DOHH2 (cell line): Measurements from ENCODE around the gene GFM1.

Experiments used
- H3F3A ChIP-seq: fragments of 200-600 bp; sonication (generic), shearing (Covaris generic); 2 replicates; pipeline ENCODE4 v1.6.0; 2016; ENCODE audit warnings: antibody characterized with exemption, mild to moderate bottlenecking; ENCODE audit not compliant: control insufficient read depth, insufficient read depth
- H3K27ac ChIP-seq: fragments of 200-600 bp; sonication (generic); 2 replicates; pipeline ENCODE4 v1.5.1; 2014; ENCODE audit warnings: low read depth, mild to moderate bottlenecking, low read length, moderate library complexity
- H3K27me3 ChIP-seq: fragments of 200-600 bp; sonication (generic); 2 replicates; pipeline ENCODE4 v1.6.1; 2014; ENCODE audit warnings: mild to moderate bottlenecking, low read length, mixed read lengths; ENCODE audit not compliant: control insufficient read depth
- H3K36me3 ChIP-seq: fragments of 200-600 bp; sonication (generic); 2 replicates; pipeline ENCODE4 v1.6.1; 2014; ENCODE audit warnings: mild to moderate bottlenecking, low read length, moderate library complexity, mixed read lengths; ENCODE audit not compliant: control insufficient read depth
- H3K4me1 ChIP-seq: fragments of 200-600 bp; sonication (generic); 2 replicates; pipeline ENCODE4 v1.6.1; 2014; ENCODE audit warnings: mild to moderate bottlenecking, low read length, mixed read lengths; ENCODE audit not compliant: control insufficient read depth
- H3K4me2 ChIP-seq: fragments of 200-600 bp; sonication (generic); 2 replicates; pipeline ENCODE4 v1.6.0; 2014; ENCODE audit warnings: mild to moderate bottlenecking, low read length, moderate library complexity
- H3K4me3 ChIP-seq: fragments of 200-600 bp; sonication (generic); 2 replicates; pipeline ENCODE4 v1.5.1; 2014; ENCODE audit warnings: mild to moderate bottlenecking, low read length, mixed read lengths
- H3K79me2 ChIP-seq: fragments of 200-600 bp; sonication (generic); 2 replicates; pipeline ENCODE4 v1.6.1; 2014; ENCODE audit warnings: mild to moderate bottlenecking, low read length, mixed read lengths; ENCODE audit not compliant: control insufficient read depth
- H3K9me2 ChIP-seq: fragments of 200-600 bp; sonication (generic); replicated peaks from 2 replicates; pipeline ENCODE4 v1.6.1; 2014; ENCODE audit warnings: mild to moderate bottlenecking, low read length, mixed read lengths; ENCODE audit not compliant: control insufficient read depth
- H3K9me3 ChIP-seq: fragments of 200-600 bp; sonication (generic); 2 replicates; pipeline ENCODE4 v1.6.1; 2014; ENCODE audit warnings: antibody characterized with exemption, low read length, mixed read lengths; ENCODE audit not compliant: control insufficient read depth, insufficient read depth
- H4K20me1 ChIP-seq: fragments of 200-600 bp; sonication (generic); 2 replicates; pipeline ENCODE4 v1.6.0; 2014; ENCODE audit warnings: low read depth, mild to moderate bottlenecking, antibody characterized with exemption, low read length, moderate library complexity; ENCODE audit not compliant: control insufficient read depth, insufficient read depth
- CTCF ChIP-seq: fragments of 200-600 bp; sonication (generic); IDR thresholded peaks from one replicate; pipeline ENCODE4 v1.5.1; 2014; ENCODE audit warnings: antibody characterized with exemption, mild to moderate bottlenecking, low read depth, low read length; ENCODE audit not compliant: poor library complexity, severe bottlenecking
- EZH2phosphoT487 ChIP-seq: fragments of 200-600 bp; sonication (generic); IDR thresholded peaks from 2 replicates; pipeline ENCODE4 v1.6.1; 2017; ENCODE audit warnings: borderline replicate concordance, mild to moderate bottlenecking, antibody characterized with exemption, low read length, moderate library complexity, mixed read lengths

Gene GFM1

GRCh38 chr3:158644345-158644908 lies at the start of gene GFM1:
Gene GFM1, plus strand, starts transcription at chr3:158644527. Its CDS starts 108 bp downstream, at chr3:158644635.
- no peaks in the 10 kb centered on the region for H3K27me3 ChIP-seq

DNA sequence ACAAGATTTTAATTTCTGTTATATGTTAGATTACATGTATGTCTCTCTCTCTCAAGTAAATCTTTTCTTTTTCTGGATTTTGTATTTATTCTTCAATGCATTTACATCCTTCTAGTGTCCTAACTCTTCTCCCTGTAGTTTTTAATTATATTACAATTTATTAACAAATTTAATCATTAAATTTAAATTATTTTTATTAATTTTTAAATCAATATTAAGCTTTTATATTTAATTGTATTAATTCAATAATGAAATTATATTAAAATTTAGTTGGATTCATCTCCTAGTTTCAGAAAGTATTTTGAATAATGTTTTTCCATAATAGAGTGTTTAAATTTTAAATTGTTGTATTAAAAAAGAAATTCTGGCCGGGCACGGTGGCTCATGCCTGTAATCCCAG lies 43.5 kb upstream of the GFM1 start:
- no peaks in the 10 kb centered on the region for H3K36me3 ChIP-seq
- peaks cover 3% of the 10 kb centered on the region; the same call in 1 of the 2 replicates for H3K27me3 ChIP-seq
- no peak for TF ChIP-seq CTCF
- no peak for TF ChIP-seq EZH2phosphoT487

More at GRCh38 chr3:158644345-158644908, at the start of gene GFM1:
- peak within 1 kb of the TSS; percentile 75 for H3K4me2 ChIP-seq
- no peaks in the 10 kb centered on the region for H3K9me3 ChIP-seq
- H4K20me1 ChIP-seq, result no peaks in the 10 kb centered on the region
- TF ChIP-seq CTCF (peak; percentile 66), EZH2phosphoT487 (no peak)
- peak within 1 kb of the TSS; percentile 47 for H3K27ac ChIP-seq
- peaks cover 38% of the 10 kb centered on the region for H3K79me2 ChIP-seq
- peak within 1 kb of the TSS; percentile 98 for H3K4me3 ChIP-seq
- H3K9me2 ChIP-seq, result no peaks in the 10 kb centered on the region
- H3K4me1 ChIP-seq, result peaks cover 19% of the 10 kb centered on the region
- peaks cover 31% of the 10 kb centered on the region for H3K36me3 ChIP-seq
- H3F3A ChIP-seq, result 0 out of 2 replicates have a peak, but pooled peaks cover 2% of the 10 kb centered on the region

GRCh38 chr3:158602227-158602626 lies 42.1 kb upstream of the GFM1 start:
- Histone ChIP-seq H3K36me3 (no peaks in the 10 kb centered on the region), H3K27me3 (peaks cover 3% of the 10 kb centered on the region; the same call in 1 of the 2 replicates), H3K9me3 (no peaks in the 10 kb centered on the region), H3F3A (no peaks in the 10 kb centered on the region), H3K4me2 (no peak overlapping the region), H3K27ac (no peak overlapping the region), H3K79me2 (no peaks in the 10 kb centered on the region), H4K20me1 (no peaks in the 10 kb centered on the region), H3K4me1 (no peaks in the 10 kb centered on the region), H3K9me2 (no peaks in the 10 kb centered on the region), H3K4me3 (no peak overlapping the region)
- TF ChIP-seq CTCF, result no peak
- TF ChIP-seq EZH2phosphoT487, result no peak

More for the DNA sequence above, 43.5 kb upstream of the GFM1 start:
- no peaks in the 10 kb centered on the region for H3K9me3 ChIP-seq
- no peak overlapping the region for H3K4me3 ChIP-seq
- no peak overlapping the region for H3K4me2 ChIP-seq
- no peaks in the 10 kb centered on the region for H4K20me1 ChIP-seq
- H3K4me1 ChIP-seq, result no peaks in the 10 kb centered on the region
- H3K27ac ChIP-seq, result no peak overlapping the region
- H3F3A ChIP-seq, result no peaks in the 10 kb centered on the region
- H3K9me2 ChIP-seq, result no peaks in the 10 kb centered on the region
- H3K79me2 ChIP-seq, result no peaks in the 10 kb centered on the region
